HL-60 (cell line): ENCODE measurements around the gene CLSTN1.

Experiments used
- DNase-seq, 2 experiments: peaks; one replicate each; pipeline ENCODE4 v3.0.0-alpha.2; 2010 to 2020; ENCODE audit warnings: low read depth in 1 of 2, low spot score in 1 of 2
- H3K27ac ChIP-seq: fragments of 250-450 bp; sonication (Bioruptor Pico); replicated peaks from 2 replicates; pipeline ENCODE4 v1.5.1; 2020; ENCODE audit warnings: mild to moderate bottlenecking, moderate library complexity
- H3K27me3 ChIP-seq: fragments of 250-450 bp; sonication (Bioruptor Pico); 2 replicates; pipeline ENCODE4 v1.5.1; 2021; ENCODE audit warnings: mild to moderate bottlenecking, moderate library complexity; ENCODE audit not compliant: insufficient read depth, poor library complexity, severe bottlenecking
- H3K4me3 ChIP-seq: replicated peaks from 2 replicates; pipeline ENCODE4 v1.5.1; 2011; ENCODE audit warnings: mild to moderate bottlenecking, control low read depth, low read length; ENCODE audit not compliant: insufficient read depth
- CTCF ChIP-seq: IDR thresholded peaks from one replicate; pipeline ENCODE4 v1.5.1; 2011; ENCODE audit warnings: low read length, control low read depth, inconsistent platforms; ENCODE audit not compliant: insufficient read depth
- GABPA ChIP-seq: IDR thresholded peaks from 2 replicates; pipeline ENCODE4 v1.6.1; 2012; ENCODE audit warnings: low read depth
- POLR2AphosphoS5 ChIP-seq: IDR thresholded peaks from 2 replicates; pipeline ENCODE4 v1.6.1; 2012; ENCODE audit warnings: low read depth
- REST ChIP-seq: IDR thresholded peaks from 2 replicates; pipeline ENCODE4 v1.6.1; 2012; ENCODE audit warnings: low read depth; ENCODE audit not compliant: insufficient replicate concordance
- SPI1 ChIP-seq: IDR thresholded peaks from 2 replicates; pipeline ENCODE4 v1.6.1; 2012; ENCODE audit warnings: low read depth, mild to moderate bottlenecking, borderline replicate concordance

Gene CLSTN1

GRCh38 chr1:9836632-9836960 is 12.8 kb upstream of the CLSTN1 start:
- TF ChIP-seq CTCF (no peak), REST (no peak), GABPA (no peak), POLR2AphosphoS5 (no peak), SPI1 (no peak)
- Histone ChIP-seq H3K27ac (no peak overlapping the region), H3K27me3 (no peaks in the 10 kb centered on the region), H3K4me3 (no peak overlapping the region)
- DNase-seq = no peak

- Histone ChIP-seq H3K27ac (no peak overlapping the region), H3K4me3 (no peak overlapping the region), H3K27me3 (no peaks in the 10 kb centered on the region)
- TF ChIP-seq POLR2AphosphoS5 = no peak
- TF ChIP-seq CTCF = no peak
- no peak for TF ChIP-seq REST
- TF ChIP-seq SPI1 = no peak
- TF ChIP-seq GABPA = no peak
- no peak for DNase-seq
Observed at GRCh38 chr1:9835758-9836631, 12.2 kb upstream of the CLSTN1 start.

- no peaks in the 10 kb centered on the region for H3K27me3 ChIP-seq
- H3K4me3 ChIP-seq = no peak overlapping the region
- DNase-seq = no peak
- H3K27ac ChIP-seq = no peak overlapping the region
- TF ChIP-seq REST = no peak
- no peak for TF ChIP-seq CTCF
- no peak for TF ChIP-seq GABPA
- TF ChIP-seq POLR2AphosphoS5 = no peak
- no peak for TF ChIP-seq SPI1
Observed at GRCh38 chr1:9835404-9835757, 11.6 kb upstream of the CLSTN1 start.
